Mesenchymal stem cell (in vitro differentiated cells and primary cell): ENCODE measurements around the gene CBR4.

Experiments
- DNase-seq: peaks from one replicate; pipeline ENCODE4 v3.0.0-alpha.2; 2013
- H2AFZ ChIP-seq: one replicate; pipeline ENCODE4 v1.6.1; 2013; ENCODE audit warnings: low read depth, mild to moderate bottlenecking, control low read depth, inconsistent platforms, low read length, moderate library complexity
- H2AK5ac ChIP-seq: 2 replicates; pipeline ENCODE4 v1.6.1; 2013; ENCODE audit warnings: low read length, moderate library complexity, mild to moderate bottlenecking, inconsistent platforms; ENCODE audit not compliant: severe bottlenecking
- H2BK120ac ChIP-seq: one replicate; pipeline ENCODE4 v1.6.1; 2013; ENCODE audit warnings: low read depth, mild to moderate bottlenecking, inconsistent platforms, low read length, moderate library complexity
- H2BK12ac ChIP-seq, 2 experiments: one replicate each; pipeline ENCODE4 v1.6.1; 2013; ENCODE audit warnings: inconsistent platforms in 2 of 2, low read length in 2 of 2, mild to moderate bottlenecking in 2 of 2, moderate library complexity in 2 of 2, control low read depth in 1 of 2
- H2BK15ac ChIP-seq: one replicate; pipeline ENCODE4 v1.6.1; 2013; ENCODE audit warnings: mild to moderate bottlenecking, low read depth, inconsistent platforms; ENCODE audit not compliant: poor library complexity, severe bottlenecking
- H2BK5ac ChIP-seq: 2 replicates; pipeline ENCODE4 v1.6.1; 2013; ENCODE audit warnings: low read depth, mild to moderate bottlenecking, low read length, control low read depth, inconsistent platforms; ENCODE audit not compliant: poor library complexity, severe bottlenecking
- H3K14ac ChIP-seq, 2 experiments: one replicate each; pipeline ENCODE4 v1.6.1; 2013; ENCODE audit warnings: inconsistent platforms in 2 of 2, low read length in 2 of 2, control low read depth in 1 of 2, mild to moderate bottlenecking in 1 of 2, moderate library complexity in 1 of 2
- H3K18ac ChIP-seq, 2 experiments: one replicate each; pipeline ENCODE4 v1.6.1; 2013; ENCODE audit warnings: inconsistent platforms in 2 of 2, low read length in 2 of 2, control low read depth in 1 of 2, low read depth in 1 of 2, mild to moderate bottlenecking in 1 of 2
- H3K23ac ChIP-seq, 2 experiments: one replicate each; pipeline ENCODE4 v1.6.1; 2013; ENCODE audit warnings: inconsistent platforms in 2 of 2, low read length in 2 of 2, mild to moderate bottlenecking in 2 of 2, moderate library complexity in 2 of 2, control low read depth in 1 of 2
- H3K27ac ChIP-seq: 2 replicates; pipeline ENCODE4 v1.5.1; 2013; ENCODE audit warnings: mild to moderate bottlenecking, moderate library complexity, low read length, control low read depth, inconsistent platforms; ENCODE audit not compliant: poor library complexity, severe bottlenecking
- H3K27me3 ChIP-seq, 2 experiments: 2 replicates each; pipeline versions ENCODE4 v1.6.1 to v1.7.0; 2013; ENCODE audit warnings: low read length in 2 of 2, mild to moderate bottlenecking in 2 of 2, moderate library complexity in 2 of 2, control low read depth in 1 of 2, inconsistent platforms in 1 of 2; ENCODE audit not compliant: control insufficient read depth in 1 of 2, insufficient read depth in 1 of 2
- H3K36me3 ChIP-seq, 2 experiments: 2 replicates each; pipeline versions ENCODE4 v1.6.1 to v1.7.0; 2013; ENCODE audit warnings: low read length in 2 of 2, control low read depth in 1 of 2, inconsistent platforms in 1 of 2, low read depth in 1 of 2, mild to moderate bottlenecking in 1 of 2; ENCODE audit not compliant: insufficient read depth in 2 of 2, control insufficient read depth in 1 of 2
- H3K4ac ChIP-seq, 2 experiments: one replicate each; pipeline ENCODE4 v1.6.1; 2013; ENCODE audit warnings: inconsistent platforms in 2 of 2, low read length in 2 of 2, mild to moderate bottlenecking in 2 of 2, moderate library complexity in 2 of 2, control low read depth in 1 of 2, low read depth in 1 of 2
- H3K4me1 ChIP-seq: 2 replicates; pipeline ENCODE4 v1.6.1; 2013; ENCODE audit warnings: low read depth, low read length, control low read depth; ENCODE audit not compliant: control insufficient read depth, insufficient read depth
- H3K4me2 ChIP-seq: 2 replicates; pipeline ENCODE4 v1.6.1; 2013; ENCODE audit warnings: low read length, mild to moderate bottlenecking, inconsistent platforms; ENCODE audit not compliant: poor library complexity, severe bottlenecking
- H3K4me3 ChIP-seq, 2 experiments: 2 replicates each; pipeline versions ENCODE4 v1.5.1 to v1.7.0; 2013; ENCODE audit warnings: low read length in 2 of 2, mild to moderate bottlenecking in 2 of 2, control low read depth in 1 of 2, low read depth in 1 of 2; ENCODE audit not compliant: insufficient read depth in 1 of 2
- H3K79me1 ChIP-seq: replicated peaks from 2 replicates; pipeline ENCODE4 v1.6.1; 2013; ENCODE audit warnings: mild to moderate bottlenecking, control low read depth, low read length, inconsistent platforms; ENCODE audit not compliant: poor library complexity, severe bottlenecking
- H3K9ac ChIP-seq: 2 replicates; pipeline ENCODE4 v1.7.0; 2013; ENCODE audit warnings: mild to moderate bottlenecking, low read length, moderate library complexity
- H3K9me3 ChIP-seq: 2 replicates; pipeline ENCODE4 v1.7.0; 2013; ENCODE audit warnings: mild to moderate bottlenecking, low read length; ENCODE audit not compliant: control insufficient read depth
- H4K8ac ChIP-seq: one replicate; pipeline ENCODE4 v1.6.1; 2013; ENCODE audit warnings: inconsistent platforms, mild to moderate bottlenecking, low read length, moderate library complexity
- H4K91ac ChIP-seq: one replicate; pipeline ENCODE4 v1.6.1; 2013; ENCODE audit warnings: mild to moderate bottlenecking, low read length, inconsistent platforms
- WGBS: methylation state at CpG from one replicate; pipeline ENCODE4 v1.1.7; 2013; ENCODE audit warnings: mixed read lengths; 5-methylcytosine and 5-hydroxymethylcytosine counted together

Gene CBR4

DNA sequence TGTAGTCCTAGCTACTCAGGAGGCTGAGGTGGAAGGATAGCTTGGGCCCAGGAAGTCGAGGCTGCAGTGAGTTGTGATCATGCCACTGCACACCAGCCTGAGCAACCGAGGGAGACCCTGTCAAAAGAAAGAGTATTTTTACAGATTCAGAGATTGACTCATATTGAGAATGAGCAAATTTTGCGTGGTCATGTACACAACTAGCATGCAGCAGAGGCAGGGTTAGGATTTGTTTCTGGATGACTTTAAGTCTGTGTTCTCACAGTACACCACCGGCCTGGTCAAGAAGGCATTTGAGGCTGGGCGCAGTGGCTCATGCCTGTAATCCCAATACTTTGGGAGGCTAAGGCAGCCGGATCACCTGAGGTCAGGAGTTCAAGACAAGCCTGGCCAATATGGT lies 44.8 kb upstream of the CBR4 start:
- Histone ChIP-seq H3K14ac (no peak overlapping the region), H2BK120ac (no peak overlapping the region), H4K91ac (no peak overlapping the region), H2AK5ac (no peak overlapping the region), H3K4me3 (no peak overlapping the region), H2BK15ac (no peak overlapping the region), H3K36me3 (no peaks in the 10 kb centered on the region), H3K27ac (no peak overlapping the region), H3K9ac (no peak overlapping the region), H3K4me1 (no peaks in the 10 kb centered on the region), H3K18ac (no peak overlapping the region), H3K4ac (no peak overlapping the region), H3K9me3 (no peaks in the 10 kb centered on the region), H2BK5ac (no peak overlapping the region), H2AFZ (no peak overlapping the region), H2BK12ac (no peak overlapping the region), H3K27me3 (no peaks in the 10 kb centered on the region), H3K79me1 (no peaks in the 10 kb centered on the region), H3K4me2 (no peak overlapping the region), H3K23ac (no peak overlapping the region), H4K8ac (no peak overlapping the region)
- 91% methylated on average over 6 of the region's 6 CpGs for WGBS
- no peak for DNase-seq

DNA sequence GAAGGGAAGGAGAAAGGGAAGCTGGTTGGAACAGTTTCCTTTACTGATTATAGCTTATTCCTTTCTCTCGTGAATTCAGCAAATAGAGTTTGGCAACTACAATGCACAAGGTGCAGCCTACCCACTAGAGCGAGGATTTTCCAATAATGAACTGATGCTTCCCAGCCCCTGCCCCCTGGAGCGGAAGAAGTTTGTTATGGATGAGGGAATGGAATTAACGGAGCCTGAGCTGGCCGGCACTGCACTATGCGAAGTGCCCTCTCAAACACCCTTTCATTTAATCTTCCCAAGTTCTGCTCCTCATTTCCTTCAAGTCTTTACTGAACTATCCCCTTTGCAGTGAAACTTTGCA lies 42.5 kb upstream of the CBR4 start:
- Histone ChIP-seq H3K9ac (no peak overlapping the region), H3K4ac (no peak overlapping the region), H3K23ac (no peak overlapping the region), H4K91ac (no peak overlapping the region), H3K4me3 (peak overlapping the region in 1 of 2 experiments; percentile 17), H3K4me2 (no peak overlapping the region), H3K18ac (no peak overlapping the region), H3K27ac (no peak overlapping the region), H3K36me3 (no peaks in the 10 kb centered on the region), H2BK15ac (no peak overlapping the region), H2AK5ac (no peak overlapping the region), H3K14ac (no peak overlapping the region), H3K9me3 (no peaks in the 10 kb centered on the region), H2AFZ (no peak overlapping the region), H2BK120ac (no peak overlapping the region), H3K79me1 (no peaks in the 10 kb centered on the region), H2BK12ac (no peak overlapping the region), H4K8ac (no peak overlapping the region), H3K27me3 (no peaks in the 10 kb centered on the region), H3K4me1 (no peaks in the 10 kb centered on the region), H2BK5ac (no peak overlapping the region)
- DNase-seq: no peak
- WGBS: 93% methylated on average over 5 of the region's 6 CpGs

DNA sequence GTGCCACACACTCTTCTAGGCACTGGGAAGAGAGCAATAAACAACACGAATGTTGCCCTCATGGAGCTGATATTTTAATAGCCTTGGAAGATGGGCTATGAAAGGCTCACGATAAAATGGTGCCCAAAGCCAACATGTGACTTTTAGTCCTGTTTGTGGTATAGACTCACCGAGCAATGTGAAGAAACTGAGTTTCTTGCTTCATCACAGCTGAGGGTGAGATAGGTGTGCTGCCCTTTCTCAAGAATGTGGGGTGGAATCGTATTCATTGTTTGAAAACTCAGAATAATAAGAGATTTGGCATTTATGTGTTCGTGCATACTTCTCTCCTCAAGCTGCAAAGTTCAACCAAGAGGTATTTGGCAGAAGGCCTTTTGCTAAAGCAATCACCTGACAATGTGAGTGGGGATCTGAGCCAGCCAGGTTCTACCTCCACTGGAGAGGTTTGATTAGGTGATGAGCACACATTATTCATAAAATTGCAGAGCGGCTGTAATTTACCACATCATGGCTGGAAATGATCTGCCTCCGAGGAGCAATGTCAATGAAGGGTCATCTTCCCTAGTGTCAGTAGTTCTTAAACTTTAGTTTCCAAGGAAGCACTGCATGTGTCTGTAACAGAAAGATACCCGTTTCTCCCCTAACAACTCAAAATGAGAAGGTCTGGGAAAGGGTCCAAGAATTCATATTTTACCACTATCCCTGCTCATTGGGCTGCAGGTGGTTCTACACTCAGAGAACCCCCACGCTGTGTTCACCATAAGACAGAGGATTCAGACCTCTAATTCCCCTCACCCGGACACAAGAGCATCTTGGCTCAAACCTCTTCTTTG lies 41.9 kb upstream of the CBR4 start:
- WGBS: 98% methylated on average over 8 of the region's 10 CpGs
- Histone ChIP-seq H4K91ac (no peak overlapping the region), H2AFZ (no peak overlapping the region), H4K8ac (no peak overlapping the region), H3K4me2 (no peak overlapping the region), H3K27me3 (no peaks in the 10 kb centered on the region), H3K79me1 (no peaks in the 10 kb centered on the region), H3K36me3 (no peaks in the 10 kb centered on the region), H3K18ac (no peak overlapping the region), H2BK5ac (no peak overlapping the region), H2AK5ac (no peak overlapping the region), H3K9ac (no peak overlapping the region), H3K14ac (no peak overlapping the region), H3K9me3 (no peaks in the 10 kb centered on the region), H3K4ac (no peak overlapping the region), H2BK15ac (no peak overlapping the region), H2BK12ac (no peak overlapping the region), H3K4me3 (peak overlapping the region in 1 of 2 experiments; percentile 17), H3K27ac (no peak overlapping the region), H3K23ac (no peak overlapping the region), H3K4me1 (no peaks in the 10 kb centered on the region), H2BK120ac (no peak overlapping the region)
- DNase-seq: no peak

DNA sequence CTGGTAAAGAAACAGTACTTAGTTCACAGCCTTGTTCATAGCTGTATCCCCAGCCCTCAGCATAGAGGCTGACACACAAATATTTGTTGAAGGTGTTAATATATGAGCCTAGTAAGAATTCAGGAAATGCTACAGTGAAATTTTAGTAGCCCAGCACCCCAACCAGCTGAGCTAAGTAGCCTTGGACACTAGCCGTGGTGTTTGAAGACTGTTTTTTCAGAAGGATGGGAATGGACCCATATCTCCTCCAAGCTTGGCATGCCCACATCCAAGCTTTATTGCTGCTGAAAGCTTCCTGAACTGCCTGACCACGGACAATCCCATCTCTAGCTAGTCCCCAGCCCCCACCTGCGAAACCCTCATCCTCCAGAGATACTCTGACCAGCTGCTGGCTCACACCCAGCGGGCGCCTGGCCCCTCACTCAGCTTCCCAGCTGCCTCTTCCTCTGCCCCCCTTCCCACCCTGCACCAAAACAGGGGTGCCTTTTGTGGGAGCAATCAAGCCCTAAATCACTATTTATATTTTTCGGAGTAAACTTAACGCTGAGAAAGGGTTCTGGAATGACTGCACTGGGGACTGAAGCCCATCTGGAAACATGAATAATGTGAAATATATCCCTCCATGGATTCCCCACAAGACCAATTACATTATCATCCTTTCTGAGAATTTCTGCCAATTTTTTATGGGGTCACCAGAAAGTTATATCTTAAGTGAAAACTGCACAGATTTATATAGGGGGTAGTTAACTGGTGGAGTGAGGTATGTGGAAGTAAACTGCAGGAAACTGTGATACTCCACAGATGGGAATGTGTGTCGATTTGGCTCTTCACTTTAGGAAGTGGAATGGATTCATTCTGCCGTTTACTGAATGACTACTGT lies 41.1 kb upstream of the CBR4 start:
- H3K4me1 ChIP-seq: no peaks in the 10 kb centered on the region
- H2AFZ ChIP-seq: no peak overlapping the region
- no peaks in the 10 kb centered on the region for H3K79me1 ChIP-seq
- H3K27me3 ChIP-seq: no peaks in the 10 kb centered on the region
- no peak overlapping the region for H3K14ac ChIP-seq
- H2AK5ac ChIP-seq: no peak overlapping the region
- no peak overlapping the region for H2BK120ac ChIP-seq
- H3K4ac ChIP-seq: no peak overlapping the region
- H3K9me3 ChIP-seq: no peaks in the 10 kb centered on the region
- H2BK15ac ChIP-seq: no peak overlapping the region
- no peak overlapping the region for H3K18ac ChIP-seq
- H3K4me2 ChIP-seq: no peak overlapping the region
- H3K4me3 ChIP-seq: peak overlapping the region in 1 of 2 experiments; percentile 12
- no peaks in the 10 kb centered on the region for H3K36me3 ChIP-seq
- 89% methylated on average over 8 of the region's 9 CpGs for WGBS
- H4K8ac ChIP-seq: no peak overlapping the region
- no peak overlapping the region for H3K23ac ChIP-seq
- no peak overlapping the region for H3K27ac ChIP-seq
- no peak overlapping the region for H2BK5ac ChIP-seq
- no peak overlapping the region for H2BK12ac ChIP-seq
- DNase-seq: no peak
- H4K91ac ChIP-seq: no peak overlapping the region
- peak overlapping the region; percentile 37 for H3K9ac ChIP-seq
